DND-41 (cell line): Measurements from ENCODE around the gene WFDC10A.
"Not testable (repeated sequence)": the region's sequence is repeated elsewhere in the genome, so short reads cannot be mapped to it uniquely, and the experiment has no call there.

Experiments
- EZH2 ChIP-seq: IDR thresholded peaks from 3 replicates; pipeline ENCODE4 v1.6.1; 2012; ENCODE audit warnings: borderline replicate concordance, low read depth, mild to moderate bottlenecking, moderate library complexity, low read length, inconsistent platforms; ENCODE audit not compliant: severe bottlenecking
- TF ChIP-seq, protein P1 (sequence below): IDR thresholded peaks from 2 replicates; pipeline ENCODE4 v1.5.1; 2012; ENCODE audit warnings: borderline replicate concordance, low read length, moderate library complexity, mild to moderate bottlenecking; ENCODE audit not compliant: poor library complexity, severe bottlenecking; ENCODE audit errors: extremely low read depth

DNA sequence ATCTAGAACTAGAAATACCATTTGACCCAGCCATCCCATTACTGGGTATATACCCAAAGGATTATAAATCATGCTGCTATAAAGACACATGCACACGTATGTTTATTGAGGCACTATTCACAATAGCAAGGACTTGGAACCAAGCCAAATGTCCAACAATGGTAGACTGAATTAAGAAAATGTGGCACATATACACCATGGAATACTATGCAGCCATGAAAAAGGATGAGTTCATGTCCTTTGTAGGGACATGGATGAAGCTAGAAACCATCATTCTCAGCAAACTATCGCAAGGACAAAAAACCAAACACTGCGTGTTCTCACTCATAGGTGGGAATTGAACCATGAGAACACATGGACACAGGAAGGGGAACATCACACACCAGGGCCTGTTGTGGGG, 27.5 kb downstream of the WFDC10A start:
- TF ChIP-seq, protein P1, sequence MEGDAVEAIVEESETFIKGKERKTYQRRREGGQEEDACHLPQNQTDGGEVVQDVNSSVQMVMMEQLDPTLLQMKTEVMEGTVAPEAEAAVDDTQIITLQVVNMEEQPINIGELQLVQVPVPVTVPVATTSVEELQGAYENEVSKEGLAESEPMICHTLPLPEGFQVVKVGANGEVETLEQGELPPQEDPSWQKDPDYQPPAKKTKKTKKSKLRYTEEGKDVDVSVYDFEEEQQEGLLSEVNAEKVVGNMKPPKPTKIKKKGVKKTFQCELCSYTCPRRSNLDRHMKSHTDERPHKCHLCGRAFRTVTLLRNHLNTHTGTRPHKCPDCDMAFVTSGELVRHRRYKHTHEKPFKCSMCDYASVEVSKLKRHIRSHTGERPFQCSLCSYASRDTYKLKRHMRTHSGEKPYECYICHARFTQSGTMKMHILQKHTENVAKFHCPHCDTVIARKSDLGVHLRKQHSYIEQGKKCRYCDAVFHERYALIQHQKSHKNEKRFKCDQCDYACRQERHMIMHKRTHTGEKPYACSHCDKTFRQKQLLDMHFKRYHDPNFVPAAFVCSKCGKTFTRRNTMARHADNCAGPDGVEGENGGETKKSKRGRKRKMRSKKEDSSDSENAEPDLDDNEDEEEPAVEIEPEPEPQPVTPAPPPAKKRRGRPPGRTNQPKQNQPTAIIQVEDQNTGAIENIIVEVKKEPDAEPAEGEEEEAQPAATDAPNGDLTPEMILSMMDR = not testable (repeated sequence)
- TF ChIP-seq EZH2 = not testable (repeated sequence)
